ENCODE measurements around the gene PDE3B. TPM values are rescaled to one million over a fixed set of nuclear protein-coding genes. Genes with fewer than 3 reads are reported as not detected.
"Not testable (repeated sequence)": the region's sequence is repeated elsewhere in the genome, so short reads cannot be mapped to it uniquely, and the experiment has no call there.

Gene PDE3B
- total RNA-seq, 1 donor from 2014 or later: 34.3 TPM

GRCh38 chr11:14793546-14793945 lies 149.9 kb downstream of the PDE3B start:
- no peaks in the 10 kb centered on the region for H3K4me1 ChIP-seq
- H3K27me3 ChIP-seq (ENCODE audit: low read depth): no peaks in the 10 kb centered on the region

GRCh38 chr11:14796028-14796427 lies 152.4 kb downstream of the PDE3B start:
- DNase-seq; H3K9me3 ChIP-seq; H3K4me1 ChIP-seq; H3K27ac ChIP-seq; H3K36me3 ChIP-seq; H3K27me3 ChIP-seq (ENCODE audit: low read depth); ATAC-seq; H3K4me3 ChIP-seq: not testable (repeated sequence)
- intact Hi-C loops (cut with DNase I): loop anchor here (10.0 kb wide), 1 partner anchor 109 kb away; no protein-coding TSS in a partner anchor

More at GRCh38 chr11:14793546-14793945, 149.9 kb downstream of the PDE3B start:
- Histone ChIP-seq H3K4me3 (no peak overlapping the region), H3K36me3 (no peaks in the 10 kb centered on the region), H3K9me3 (no peaks in the 10 kb centered on the region), H3K27ac (no peak overlapping the region)
- TF ChIP-seq CTCF (IDR thresholded peaks at IDR 0.05): no peak
- ATAC-seq (no peak), DNase-seq (no peak)
- intact Hi-C loops (cut with DNase I): loop anchor here (10.0 kb wide), 1 partner anchor 111 kb away; no protein-coding TSS in a partner anchor

- ATAC-seq: no peak
- no peak overlapping the region for H3K4me3 ChIP-seq
- H3K9me3 ChIP-seq: no peaks in the 10 kb centered on the region
- no peaks in the 10 kb centered on the region for H3K4me1 ChIP-seq
- intact Hi-C loops (cut with DNase I): no loop called here
- no peak for DNase-seq
- H3K36me3 ChIP-seq: no peaks in the 10 kb centered on the region
- H3K27me3 ChIP-seq (ENCODE audit: low read depth): no peaks in the 10 kb centered on the region
- H3K27ac ChIP-seq: no peak overlapping the region
- TF ChIP-seq CTCF (IDR thresholded peaks at IDR 0.05): no peak
Observed at GRCh38 chr11:14803846-14804245, 160.2 kb downstream of the PDE3B start.

- no peak for ATAC-seq
- H3K27me3 ChIP-seq (ENCODE audit: low read depth): no peaks in the 10 kb centered on the region
- H3K9me3 ChIP-seq: no peaks in the 10 kb centered on the region
- no peak overlapping the region for H3K4me3 ChIP-seq
- no peaks in the 10 kb centered on the region for H3K4me1 ChIP-seq
- H3K27ac ChIP-seq: no peak overlapping the region
- TF ChIP-seq CTCF (IDR thresholded peaks at IDR 0.05): no peak
- DNase-seq: no peak
- no peaks in the 10 kb centered on the region for H3K36me3 ChIP-seq
- intact Hi-C loops (cut with DNase I): no loop called here
Observed at GRCh38 chr11:14809466-14809865, 165.9 kb downstream of the PDE3B start.

- TF ChIP-seq CTCF (IDR thresholded peaks at IDR 0.05): no peak
- Histone ChIP-seq H3K4me3 (no peak overlapping the region), H3K36me3 (no peaks in the 10 kb centered on the region), H3K9me3 (no peaks in the 10 kb centered on the region), H3K27ac (no peak overlapping the region), H3K4me1 (no peaks in the 10 kb centered on the region), H3K27me3 (ENCODE audit: low read depth) (no peaks in the 10 kb centered on the region)
- ATAC-seq (no peak), DNase-seq (no peak)
- intact Hi-C loops (cut with DNase I): no loop called here
Observed at GRCh38 chr11:14812757-14813156, 169.2 kb downstream of the PDE3B start.

- Histone ChIP-seq H3K4me3 (no peak overlapping the region), H3K4me1 (no peaks in the 10 kb centered on the region), H3K36me3 (no peaks in the 10 kb centered on the region), H3K27ac (no peak overlapping the region), H3K9me3 (no peaks in the 10 kb centered on the region), H3K27me3 (ENCODE audit: low read depth) (no peaks in the 10 kb centered on the region)
- DNase-seq: no peak
- no peak for TF ChIP-seq CTCF (IDR thresholded peaks at IDR 0.05)
- no peak for ATAC-seq
- intact Hi-C loops (cut with DNase I): no loop called here
Observed at GRCh38 chr11:14813516-14813915, 169.9 kb downstream of the PDE3B start.

Measured in lower lobe of right lung (tissue), 2 donors.